HG02943 (cell line): ENCODE results near the gene USP51.
"Not testable (repeated sequence)": the region's sequence is repeated elsewhere in the genome, so short reads cannot be mapped to it uniquely, and the experiment has no call there.

Experiments
- ATAC-seq: cut with Tn5 transposase; IDR thresholded peaks from one replicate; pipeline ENCODE4 v1.9.1; 2021; ENCODE audit warnings: mild to moderate bottlenecking, low read depth, moderate library complexity; ENCODE audit not compliant: unreplicated experiment

USP51 gene

GRCh38 chrX:55489314-55490009 is at the start of gene USP51:
USP51 (minus strand) TSS chrX:55489848; CDS start chrX:55488939, 909 bp downstream.
- peak; percentile 55 for ATAC-seq

- ATAC-seq: no peak
These were observed 34.8 kb upstream of the USP51 start for GRCh38 chrX:55524487-55524886.

GRCh38 chrX:55523356-55523755 is 33.7 kb upstream of the USP51 start:
- ATAC-seq: no peak

- ATAC-seq: no peak
These were observed 33.1 kb upstream of the USP51 start for GRCh38 chrX:55522596-55523276.

GRCh38 chrX:55521687-55522086 is 32.0 kb upstream of the USP51 start:
- no peak for ATAC-seq

- ATAC-seq: not testable (repeated sequence)
These were observed 27.3 kb upstream of the USP51 start for GRCh38 chrX:55516794-55517481.

GRCh38 chrX:55513045-55513737 is 23.5 kb upstream of the USP51 start:
- ATAC-seq: not testable (repeated sequence)

- ATAC-seq: not testable (repeated sequence)
These were observed 18.9 kb upstream of the USP51 start for GRCh38 chrX:55508410-55509152.

GRCh38 chrX:55507699-55508098 is 18.1 kb upstream of the USP51 start:
- ATAC-seq: not testable (repeated sequence)

GRCh38 chrX:55507010-55507409 is 17.4 kb upstream of the USP51 start:
- ATAC-seq: not testable (repeated sequence)

- ATAC-seq: no peak
These were observed 1.3 kb upstream of the USP51 start for GRCh38 chrX:55490974-55491373.

- no peak for ATAC-seq
These were observed 473 bp upstream of the USP51 start for GRCh38 chrX:55490121-55490520.

- ATAC-seq: peak; percentile 57
These were observed 895 bp downstream of the USP51 start for GRCh38 chrX:55488593-55489313.

GRCh38 chrX:55488006-55488592 is 1.5 kb downstream of the USP51 start:
- ATAC-seq: peak; percentile 38

- ATAC-seq: no peak
These were observed 2.5 kb downstream of the USP51 start for GRCh38 chrX:55487143-55487542.

GRCh38 chrX:55486736-55487135 is 2.9 kb downstream of the USP51 start:
- no peak for ATAC-seq

- ATAC-seq: no peak
These were observed 4.7 kb downstream of the USP51 start for GRCh38 chrX:55484948-55485347.

- no peak for ATAC-seq
These were observed 9.1 kb downstream of the USP51 start for GRCh38 chrX:55480390-55481062.

- ATAC-seq: not testable (repeated sequence)
These were observed 9.7 kb downstream of the USP51 start for GRCh38 chrX:55479956-55480355.
